NCI-H345 treated with DMSO at 0.1 percent for 48 hours (cell line): Measurements from ENCODE around the gene MUC5B.
"Not testable (repeated sequence)": the region's sequence is repeated elsewhere in the genome, so short reads cannot be mapped to it uniquely, and the experiment has no call there.

Source experiments
- DNase-seq: peaks from one replicate; lab custom pipeline; 2025; ENCODE audit not compliant: unreplicated experiment; lab: John Stamatoyannopoulos, UW

The MUC5B gene, protein sequence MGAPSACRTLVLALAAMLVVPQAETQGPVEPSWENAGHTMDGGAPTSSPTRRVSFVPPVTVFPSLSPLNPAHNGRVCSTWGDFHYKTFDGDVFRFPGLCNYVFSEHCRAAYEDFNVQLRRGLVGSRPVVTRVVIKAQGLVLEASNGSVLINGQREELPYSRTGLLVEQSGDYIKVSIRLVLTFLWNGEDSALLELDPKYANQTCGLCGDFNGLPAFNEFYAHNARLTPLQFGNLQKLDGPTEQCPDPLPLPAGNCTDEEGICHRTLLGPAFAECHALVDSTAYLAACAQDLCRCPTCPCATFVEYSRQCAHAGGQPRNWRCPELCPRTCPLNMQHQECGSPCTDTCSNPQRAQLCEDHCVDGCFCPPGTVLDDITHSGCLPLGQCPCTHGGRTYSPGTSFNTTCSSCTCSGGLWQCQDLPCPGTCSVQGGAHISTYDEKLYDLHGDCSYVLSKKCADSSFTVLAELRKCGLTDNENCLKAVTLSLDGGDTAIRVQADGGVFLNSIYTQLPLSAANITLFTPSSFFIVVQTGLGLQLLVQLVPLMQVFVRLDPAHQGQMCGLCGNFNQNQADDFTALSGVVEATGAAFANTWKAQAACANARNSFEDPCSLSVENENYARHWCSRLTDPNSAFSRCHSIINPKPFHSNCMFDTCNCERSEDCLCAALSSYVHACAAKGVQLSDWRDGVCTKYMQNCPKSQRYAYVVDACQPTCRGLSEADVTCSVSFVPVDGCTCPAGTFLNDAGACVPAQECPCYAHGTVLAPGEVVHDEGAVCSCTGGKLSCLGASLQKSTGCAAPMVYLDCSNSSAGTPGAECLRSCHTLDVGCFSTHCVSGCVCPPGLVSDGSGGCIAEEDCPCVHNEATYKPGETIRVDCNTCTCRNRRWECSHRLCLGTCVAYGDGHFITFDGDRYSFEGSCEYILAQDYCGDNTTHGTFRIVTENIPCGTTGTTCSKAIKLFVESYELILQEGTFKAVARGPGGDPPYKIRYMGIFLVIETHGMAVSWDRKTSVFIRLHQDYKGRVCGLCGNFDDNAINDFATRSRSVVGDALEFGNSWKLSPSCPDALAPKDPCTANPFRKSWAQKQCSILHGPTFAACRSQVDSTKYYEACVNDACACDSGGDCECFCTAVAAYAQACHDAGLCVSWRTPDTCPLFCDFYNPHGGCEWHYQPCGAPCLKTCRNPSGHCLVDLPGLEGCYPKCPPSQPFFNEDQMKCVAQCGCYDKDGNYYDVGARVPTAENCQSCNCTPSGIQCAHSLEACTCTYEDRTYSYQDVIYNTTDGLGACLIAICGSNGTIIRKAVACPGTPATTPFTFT (N-terminal part only)

DNA sequence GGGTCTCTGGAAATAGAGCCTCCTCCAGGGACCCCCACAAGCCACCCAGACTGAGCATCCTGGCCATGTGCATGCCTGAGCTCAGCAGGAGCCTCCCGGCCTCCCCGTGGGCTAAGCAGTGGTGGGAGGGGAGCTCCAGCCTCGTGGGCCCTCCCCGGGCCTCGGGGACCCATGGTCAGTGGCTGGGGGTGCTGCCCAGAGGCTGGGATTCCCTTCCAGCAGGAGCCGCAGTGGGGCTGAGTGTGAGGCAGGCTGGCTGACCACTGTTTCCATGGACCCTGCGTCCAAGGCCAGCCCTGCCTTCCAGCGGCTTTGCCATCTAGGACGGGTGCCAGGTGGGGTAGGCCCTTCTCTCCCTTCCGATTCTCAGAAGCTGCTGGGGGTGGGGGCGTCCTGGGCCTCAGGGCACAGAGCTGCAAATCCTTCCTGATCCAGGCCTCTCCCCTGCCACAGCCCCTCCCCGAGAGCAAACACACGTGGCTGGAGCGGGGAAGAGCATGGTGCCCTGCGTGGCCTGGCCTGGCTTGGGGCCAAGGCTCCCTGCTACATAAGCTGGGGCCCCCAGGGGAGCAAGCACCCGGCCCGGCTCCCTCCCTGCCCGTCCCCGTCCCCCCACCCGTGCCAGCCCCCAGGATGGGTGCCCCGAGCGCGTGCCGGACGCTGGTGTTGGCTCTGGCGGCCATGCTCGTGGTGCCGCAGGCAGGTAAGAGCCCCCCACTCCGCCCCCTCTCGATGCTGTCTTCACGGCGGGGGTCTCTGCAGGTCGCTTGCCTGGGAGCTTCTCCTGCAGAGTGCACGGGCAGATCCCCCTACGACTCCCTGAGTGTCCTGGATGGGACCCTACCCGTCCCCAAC is at the start of gene MUC5B:
MUC5B (plus strand) TSS at position 576 of the 855 bp plus-strand sequence; CDS start at position 634, 58 bp downstream.
- DNase-seq: no peak

DNA sequence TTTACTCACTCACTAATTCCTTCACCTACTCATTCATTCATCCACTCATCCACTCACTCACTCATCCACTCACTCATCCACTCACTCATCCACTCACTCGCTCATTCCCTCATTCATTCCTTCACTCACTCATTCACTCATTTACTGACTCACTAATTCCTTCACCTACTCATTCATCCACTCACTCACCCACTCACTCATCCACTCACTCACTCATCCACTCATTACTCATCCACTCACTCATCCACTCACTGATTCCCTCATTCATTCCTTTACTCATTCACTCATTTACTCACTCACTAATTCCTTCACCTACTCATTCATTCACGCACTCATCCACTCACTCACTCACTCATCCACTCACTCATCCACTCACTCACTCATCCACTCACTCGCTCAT is 49.5 kb upstream of the MUC5B start:
- DNase-seq: not testable (repeated sequence)

DNA sequence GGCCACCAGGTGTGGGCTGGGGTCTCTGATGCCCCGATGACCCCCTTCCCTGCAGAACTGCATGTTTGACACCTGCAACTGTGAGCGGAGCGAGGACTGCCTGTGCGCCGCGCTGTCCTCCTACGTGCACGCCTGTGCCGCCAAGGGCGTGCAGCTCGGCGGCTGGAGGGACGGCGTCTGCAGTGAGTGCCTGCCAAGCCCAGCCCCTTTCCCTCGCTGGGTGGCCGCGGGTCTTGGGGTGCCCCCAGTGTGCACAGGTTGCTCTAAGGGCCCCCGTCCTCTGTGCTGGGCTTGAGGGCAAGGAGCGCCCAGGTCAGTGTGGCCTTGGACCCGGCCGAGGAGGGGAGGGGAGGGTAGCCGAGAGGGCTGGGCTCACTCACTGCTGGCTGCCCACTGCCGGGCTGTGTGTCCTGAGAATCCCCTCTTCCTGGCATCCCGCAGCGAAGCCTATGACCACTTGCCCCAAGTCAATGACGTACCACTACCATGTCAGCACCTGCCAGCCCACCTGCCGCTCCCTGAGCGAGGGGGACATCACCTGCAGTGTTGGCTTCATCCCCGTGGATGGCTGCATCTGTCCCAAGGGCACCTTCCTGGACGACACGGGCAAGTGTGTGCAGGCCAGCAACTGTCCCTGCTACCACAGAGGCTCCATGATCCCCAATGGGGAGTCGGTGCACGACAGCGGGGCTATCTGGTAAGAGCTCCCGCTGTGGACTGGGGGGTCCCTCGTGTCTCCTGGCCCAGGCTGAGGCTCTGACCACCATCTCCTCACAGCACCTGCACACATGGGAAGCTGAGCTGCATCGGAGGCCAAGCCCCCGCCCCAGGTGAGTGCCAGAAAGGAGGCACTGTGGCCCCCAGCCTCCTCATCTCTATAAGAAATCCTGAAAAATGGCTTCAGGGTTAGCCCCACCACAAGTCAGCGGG is 48.2 kb upstream of the MUC5B start:
- no peak for DNase-seq

DNA sequence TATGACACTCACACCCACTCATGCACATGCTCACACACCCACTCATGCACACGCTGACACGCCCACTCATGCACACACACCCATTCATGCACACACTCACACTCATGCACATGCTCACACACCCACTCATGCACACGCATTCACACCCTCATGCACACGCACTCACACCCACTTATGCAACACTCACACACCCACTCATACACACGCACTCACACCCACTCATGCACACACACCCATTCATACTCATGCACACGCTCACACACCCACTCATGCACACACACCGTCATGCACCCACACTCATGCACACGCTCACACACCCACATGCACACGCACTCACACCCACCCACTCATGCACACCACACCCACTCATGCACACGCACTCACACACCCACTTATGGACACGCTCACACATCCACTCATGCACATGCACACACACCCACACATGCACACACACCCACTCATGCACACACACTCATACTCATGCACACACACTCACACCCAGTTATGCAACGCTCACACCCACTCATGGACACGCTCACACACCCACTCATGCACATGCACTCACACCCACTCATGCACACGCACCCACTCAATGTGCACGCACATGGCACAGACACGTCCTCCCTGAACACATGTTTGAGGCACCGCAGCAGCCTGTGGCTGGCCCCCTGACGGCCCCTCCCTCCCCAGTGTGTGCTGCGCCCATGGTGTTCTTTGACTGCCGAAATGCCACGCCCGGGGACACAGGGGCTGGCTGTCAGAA is 47.2 kb upstream of the MUC5B start:
- no peak for DNase-seq

DNA sequence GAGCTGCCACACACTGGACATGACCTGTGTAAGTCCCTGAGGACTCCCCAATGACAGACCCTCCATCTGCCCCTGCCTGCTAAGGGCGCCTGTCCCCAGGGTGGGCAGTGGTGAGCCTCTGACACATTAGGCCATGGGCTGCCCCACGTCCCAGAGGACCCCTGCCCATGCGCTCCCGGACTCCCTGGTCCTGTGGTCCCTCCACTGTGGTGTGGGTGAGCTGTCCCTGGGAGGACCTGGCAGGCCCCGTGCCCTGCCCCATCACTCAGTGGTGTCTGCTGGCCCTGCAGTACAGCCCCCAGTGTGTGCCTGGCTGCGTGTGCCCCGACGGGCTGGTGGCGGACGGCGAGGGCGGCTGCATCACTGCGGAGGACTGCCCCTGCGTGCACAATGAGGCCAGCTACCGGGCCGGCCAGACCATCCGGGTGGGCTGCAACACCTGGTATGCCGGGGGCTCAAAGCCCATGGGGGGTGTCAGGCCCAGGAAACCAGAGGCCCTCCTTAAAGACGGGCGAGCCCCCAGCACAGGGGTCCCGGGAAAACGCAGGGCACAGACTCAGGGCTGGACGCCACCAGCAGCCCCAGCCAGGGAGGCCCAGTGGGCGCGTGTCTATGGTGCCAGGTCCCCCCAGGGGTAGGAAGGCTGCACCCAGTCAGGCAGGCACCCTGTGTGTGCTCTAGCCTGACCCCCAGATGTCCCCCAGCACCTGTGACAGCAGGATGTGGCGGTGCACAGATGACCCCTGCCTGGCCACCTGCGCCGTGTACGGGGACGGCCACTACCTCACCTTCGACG is 46.4 kb upstream of the MUC5B start:
- no peak for DNase-seq

DNA sequence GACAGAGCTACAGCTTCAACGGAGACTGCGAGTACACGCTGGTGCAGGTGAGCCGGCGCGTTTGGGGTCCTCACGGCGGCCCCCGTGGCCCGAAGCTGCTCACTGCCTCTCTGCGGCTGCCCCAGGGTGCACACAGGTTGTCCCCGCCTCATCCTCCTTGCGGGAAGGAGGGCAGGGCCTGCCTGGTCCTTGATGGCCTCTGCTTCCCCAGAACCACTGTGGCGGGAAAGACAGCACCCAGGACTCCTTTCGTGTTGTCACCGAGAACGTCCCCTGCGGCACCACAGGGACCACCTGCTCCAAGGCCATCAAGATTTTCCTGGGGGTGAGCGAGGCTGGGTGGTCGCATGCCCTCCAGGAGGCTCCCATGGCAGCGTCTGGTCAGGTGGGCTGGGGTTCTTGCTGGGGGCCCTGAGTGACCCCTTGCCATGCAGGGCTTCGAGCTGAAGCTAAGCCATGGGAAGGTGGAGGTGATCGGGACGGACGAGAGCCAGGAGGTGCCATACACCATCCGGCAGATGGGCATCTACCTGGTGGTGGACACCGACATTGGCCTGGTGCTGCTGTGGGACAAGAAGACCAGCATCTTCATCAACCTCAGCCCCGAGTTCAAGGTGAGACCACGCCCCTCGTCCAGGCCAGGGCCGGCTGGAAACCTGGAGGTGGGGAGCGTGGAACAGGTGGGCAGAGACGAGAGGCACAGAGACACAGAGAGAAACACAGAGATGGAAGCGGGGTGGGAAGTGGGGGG is 45.7 kb upstream of the MUC5B start:
- no peak for DNase-seq

DNA sequence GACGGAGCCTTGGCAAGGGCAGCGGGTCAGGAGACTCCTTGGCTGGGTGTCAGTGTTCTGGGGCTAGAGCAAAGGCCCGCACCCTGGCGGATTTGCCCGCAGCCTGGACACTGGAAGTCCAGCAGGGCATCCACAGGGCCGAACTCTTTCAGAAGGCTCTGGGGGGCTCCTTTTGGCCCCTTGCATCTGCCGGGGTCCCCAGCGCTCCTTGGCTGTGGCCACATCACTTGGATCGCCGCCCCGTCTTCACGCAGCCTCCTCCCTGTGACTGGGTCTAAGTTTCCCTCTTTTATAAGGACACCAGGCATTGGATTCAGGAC is 45.1 kb upstream of the MUC5B start:
- no peak for DNase-seq

DNA sequence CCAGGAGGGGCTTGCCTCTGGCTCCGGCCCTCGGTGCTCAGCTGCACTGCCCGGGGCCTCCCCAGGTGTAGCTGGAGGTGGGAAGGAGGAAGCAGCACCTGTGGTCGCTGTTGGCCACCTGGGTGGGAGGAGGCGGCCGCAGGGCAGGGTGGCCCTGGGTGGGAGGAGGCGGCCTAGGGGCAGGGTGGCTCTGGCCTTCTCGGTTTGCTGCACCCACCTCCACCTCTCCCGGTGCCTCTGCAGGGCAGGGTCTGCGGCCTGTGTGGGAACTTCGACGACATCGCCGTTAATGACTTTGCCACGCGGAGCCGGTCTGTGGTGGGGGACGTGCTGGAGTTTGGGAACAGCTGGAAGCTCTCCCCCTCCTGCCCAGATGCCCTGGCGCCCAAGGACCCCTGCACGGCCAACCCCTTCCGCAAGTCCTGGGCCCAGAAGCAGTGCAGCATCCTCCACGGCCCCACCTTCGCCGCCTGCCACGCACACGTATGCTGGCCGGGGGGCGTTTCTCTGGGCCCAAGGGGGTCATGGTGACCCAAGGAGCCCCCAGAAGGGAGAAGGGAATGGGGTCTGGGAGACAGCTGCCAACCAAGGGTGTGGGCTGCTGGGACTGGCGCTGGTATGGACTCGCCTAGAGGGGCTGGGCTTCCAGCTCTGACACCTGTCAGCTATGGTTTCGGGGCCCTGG is 44.5 kb upstream of the MUC5B start:
- no peak for DNase-seq

DNA sequence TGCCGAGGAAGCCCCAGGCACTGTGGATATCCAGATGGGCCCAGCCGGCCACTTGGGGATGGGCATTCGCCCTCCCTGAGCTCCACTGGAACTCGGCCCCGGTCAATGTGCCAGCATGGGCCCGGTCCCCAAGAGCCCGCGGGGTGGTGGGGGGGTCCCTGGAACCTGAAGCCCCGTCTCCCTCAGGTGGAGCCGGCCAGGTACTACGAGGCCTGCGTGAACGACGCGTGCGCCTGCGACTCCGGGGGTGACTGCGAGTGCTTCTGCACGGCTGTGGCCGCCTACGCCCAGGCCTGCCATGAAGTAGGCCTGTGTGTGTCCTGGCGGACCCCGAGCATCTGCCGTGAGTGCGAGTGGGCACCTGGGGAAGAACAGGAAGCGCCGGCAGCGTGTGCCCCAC is 44.0 kb upstream of the MUC5B start:
- DNase-seq: no peak

DNA sequence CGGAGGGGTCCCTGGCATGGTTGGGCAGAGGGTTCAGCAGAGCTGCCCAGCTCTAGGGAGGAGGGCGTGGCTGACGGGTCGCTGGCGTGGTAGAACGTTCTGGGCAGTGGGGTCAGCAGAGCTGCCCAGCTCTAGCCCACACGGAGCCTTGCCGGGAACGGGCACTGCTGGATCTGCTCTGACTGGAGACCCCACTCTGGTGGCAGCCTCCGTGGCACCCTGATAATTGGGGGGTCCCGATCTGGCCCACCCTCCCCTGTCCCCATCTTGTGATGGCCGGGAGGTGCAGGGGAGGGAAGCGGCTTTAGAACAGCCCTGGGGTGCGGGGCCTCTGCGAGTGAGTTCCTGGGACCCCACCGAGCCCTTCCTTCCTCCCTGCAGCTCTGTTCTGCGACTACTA is 43.2 kb upstream of the MUC5B start:
- DNase-seq: no peak

DNA sequence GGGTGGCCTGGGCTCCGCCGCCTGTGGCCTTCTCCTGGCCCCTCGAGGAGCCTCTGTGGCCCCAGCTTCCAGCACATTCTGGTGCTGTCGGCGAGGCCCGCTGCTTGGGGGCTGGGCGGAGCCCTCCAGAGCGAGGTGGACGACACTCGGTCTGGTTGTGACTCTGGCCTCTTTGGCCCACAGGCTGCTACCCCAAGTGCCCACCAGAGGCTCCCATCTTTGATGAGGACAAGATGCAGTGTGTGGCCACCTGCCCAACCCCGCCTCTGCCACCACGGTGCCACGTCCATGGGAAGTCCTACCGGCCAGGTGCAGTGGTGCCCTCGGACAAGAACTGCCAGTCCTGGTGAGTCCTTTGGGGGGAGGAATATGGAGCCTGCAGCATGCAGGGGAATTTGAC is 42.7 kb upstream of the MUC5B start:
- DNase-seq: no peak

DNA sequence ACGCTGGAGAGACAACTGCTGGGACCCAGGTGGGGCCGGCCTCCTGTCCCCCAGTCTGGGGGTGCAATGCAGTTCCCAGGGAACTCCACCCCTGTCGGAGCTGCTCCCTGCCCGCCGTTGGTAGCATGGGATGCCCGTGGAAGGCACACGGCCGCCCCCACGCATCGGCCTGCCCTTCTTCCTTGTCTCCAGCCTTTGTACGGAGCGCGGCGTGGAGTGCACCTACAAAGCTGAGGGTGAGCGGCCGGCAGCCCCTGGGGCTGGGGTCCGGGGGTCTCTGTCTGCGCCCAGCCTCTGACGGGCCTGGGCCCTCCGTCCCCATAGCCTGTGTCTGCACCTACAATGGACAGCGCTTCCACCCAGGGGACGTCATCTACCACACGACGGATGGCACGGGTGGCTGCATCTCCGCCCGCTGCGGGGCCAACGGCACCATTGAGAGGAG is 41.9 kb upstream of the MUC5B start:
- DNase-seq: no peak

DNA sequence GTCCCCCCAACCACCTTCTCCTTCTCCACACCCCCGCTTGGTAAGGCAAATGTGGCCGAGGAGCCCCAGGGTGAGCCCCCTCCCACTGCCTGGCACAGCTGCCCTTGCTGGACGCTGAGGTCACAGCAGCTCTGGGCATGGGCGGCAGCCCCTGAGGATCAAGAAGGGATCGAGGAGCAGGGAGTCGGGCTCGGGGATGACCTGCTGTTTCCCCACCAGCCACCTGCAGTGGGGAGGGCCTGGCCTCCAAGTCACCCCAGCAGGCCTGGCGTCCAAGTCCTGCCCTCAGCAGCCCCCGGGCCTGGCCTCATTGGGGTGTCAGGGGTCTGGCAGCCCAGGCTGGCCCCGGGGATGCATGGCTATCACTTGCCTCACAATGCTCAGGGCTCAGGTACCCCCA is 41.4 kb upstream of the MUC5B start:
- no peak for DNase-seq

DNA sequence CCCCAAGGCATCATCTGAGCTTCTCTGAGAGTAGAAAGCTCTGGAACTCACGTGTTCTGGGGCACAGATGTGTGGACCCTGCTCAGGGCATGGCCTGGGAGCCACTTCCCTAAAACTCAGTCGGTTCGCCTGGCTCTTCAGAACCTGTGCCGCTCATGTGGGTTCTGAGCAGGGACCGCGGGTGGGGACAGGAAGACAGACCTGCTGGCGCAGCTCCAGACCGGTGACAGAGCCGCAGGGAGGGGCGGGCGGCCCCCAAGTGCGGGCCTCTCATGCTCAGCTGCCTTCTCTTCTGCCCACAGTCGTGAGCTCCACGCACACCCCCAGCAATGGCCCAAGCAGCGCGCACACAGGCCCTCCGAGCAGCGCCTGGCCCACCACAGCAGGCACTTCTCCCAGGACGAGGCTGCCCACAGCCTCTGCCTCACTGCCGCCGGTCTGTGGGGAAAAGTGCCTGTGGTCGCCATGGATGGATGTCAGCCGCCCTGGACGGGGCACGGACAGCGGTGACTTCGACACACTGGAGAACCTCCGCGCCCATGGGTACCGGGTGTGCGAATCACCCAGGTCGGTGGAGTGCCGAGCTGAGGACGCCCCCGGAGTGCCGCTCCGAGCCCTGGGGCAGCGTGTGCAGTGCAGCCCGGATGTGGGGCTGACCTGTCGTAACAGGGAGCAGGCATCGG is 40.9 kb upstream of the MUC5B start:
- DNase-seq: no peak

DNA sequence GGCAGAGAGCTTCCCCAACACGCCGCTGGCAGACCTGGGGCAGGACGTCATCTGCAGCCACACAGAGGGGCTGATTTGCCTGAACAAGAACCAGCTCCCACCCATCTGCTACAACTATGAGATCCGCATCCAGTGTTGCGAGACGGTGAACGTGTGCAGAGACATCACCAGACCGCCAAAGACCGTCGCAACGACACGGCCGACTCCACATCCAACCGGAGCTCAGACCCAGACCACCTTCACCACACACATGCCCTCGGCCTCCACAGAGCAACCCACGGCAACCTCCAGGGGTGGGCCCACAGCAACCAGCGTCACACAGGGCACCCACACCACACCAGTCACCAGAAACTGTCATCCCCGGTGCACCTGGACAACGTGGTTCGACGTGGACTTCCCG is 38.7 kb upstream of the MUC5B start:
- not testable (repeated sequence) for DNase-seq
